Endometrial microvascular endothelial cells (primary cell): ENCODE results near the gene NEDD4L. TPM values are rescaled to one million over a fixed set of nuclear protein-coding genes. Genes with fewer than 3 reads are reported as not detected.

Source experiments
- in situ Hi-C: cut with HindIII; loops from 2 replicates; pipeline ENCODE4 v1.10.0; 2017; ENCODE audit warnings: low sequenced_read_pairs, low pct_unique_long_range_greater_than_20kb; ENCODE audit errors: inconsistent ontology term
- total RNA-seq: library from RNA; depleted of rRNA; stranded (reverse); fragments of >200 nt; gene quantifications from one replicate; pipeline ENCODE4 v1.2.3, GENCODE V29; 2015; ENCODE audit errors: inconsistent ontology term

NEDD4L gene
- total RNA-seq, 1 donor from 2014 or later = 59.9 TPM

GRCh38 chr18:58305792-58306191 is 261.8 kb downstream of the NEDD4L start:
- in situ Hi-C loops = no loop called here

GRCh38 chr18:58307441-58307840 is 263.4 kb downstream of the NEDD4L start:
- in situ Hi-C loops = no loop called here

GRCh38 chr18:58308463-58308862 is 264.4 kb downstream of the NEDD4L start:
- in situ Hi-C loops = no loop called here

GRCh38 chr18:58309099-58309498 is 265.1 kb downstream of the NEDD4L start:
- in situ Hi-C loops = no loop called here

- in situ Hi-C loops = no loop called here
Measured at GRCh38 chr18:58309610-58310239, 265.7 kb downstream of the NEDD4L start.

GRCh38 chr18:58310517-58310916 is 266.5 kb downstream of the NEDD4L start:
- in situ Hi-C loops = no loop called here

- in situ Hi-C loops = no loop called here
Measured at GRCh38 chr18:58311390-58311789, 267.4 kb downstream of the NEDD4L start.

- in situ Hi-C loops = no loop called here
Measured at GRCh38 chr18:58313491-58314032, 269.5 kb downstream of the NEDD4L start.

- in situ Hi-C loops = no loop called here
Measured at GRCh38 chr18:58314284-58314683, 270.3 kb downstream of the NEDD4L start.

GRCh38 chr18:58315041-58315440 is 271.0 kb downstream of the NEDD4L start:
- in situ Hi-C loops = no loop called here

GRCh38 chr18:58315739-58316215 is 271.8 kb downstream of the NEDD4L start:
- in situ Hi-C loops = no loop called here

- in situ Hi-C loops = no loop called here
Measured at GRCh38 chr18:58316396-58317342, 272.6 kb downstream of the NEDD4L start.

GRCh38 chr18:58319719-58320118 is 275.7 kb downstream of the NEDD4L start:
- in situ Hi-C loops = no loop called here

GRCh38 chr18:58320907-58321561 is 277.0 kb downstream of the NEDD4L start:
- in situ Hi-C loops = no loop called here

- in situ Hi-C loops = no loop called here
Measured at GRCh38 chr18:58321986-58322385, 278.0 kb downstream of the NEDD4L start.

- in situ Hi-C loops = no loop called here
Measured at GRCh38 chr18:58322464-58322863, 278.4 kb downstream of the NEDD4L start.

- in situ Hi-C loops = no loop called here
Measured at GRCh38 chr18:58323866-58324762, 280.1 kb downstream of the NEDD4L start.

- in situ Hi-C loops = no loop called here
Measured at GRCh38 chr18:58324824-58325480, 280.9 kb downstream of the NEDD4L start.
